Mucosa of descending colon (tissue), 3 donors: ENCODE data around the gene ARL4A. TPM values are rescaled to one million over a fixed set of nuclear protein-coding genes. Genes with fewer than 3 reads are reported as not detected.

Source experiments
- ATAC-seq: fragments of 200-7000 bp; cut with Tn5 transposase; one replicate; pipeline ENCODE4 v1.9.1; 2020; ENCODE audit warnings: mild to moderate bottlenecking, moderate library complexity
- DNase-seq, 3 donors: peaks; one replicate each; pipeline ENCODE4 v3.0.0-alpha.2; 2020
- H3K36me3 ChIP-seq: fragments of 200-600 bp; one replicate; pipeline ENCODE4 v1.8.0; 2021; ENCODE audit warnings: low read depth, mild to moderate bottlenecking
- H3K4me1 ChIP-seq: fragments of 200-600 bp; one replicate; pipeline ENCODE4 v1.8.0; 2021; ENCODE audit warnings: low read depth, mild to moderate bottlenecking
- H3K4me3 ChIP-seq: fragments of 200-600 bp; one replicate; pipeline ENCODE4 v1.8.0; 2021; ENCODE audit warnings: mild to moderate bottlenecking
- H3K9me3 ChIP-seq: fragments of 200-600 bp; one replicate; pipeline ENCODE4 v1.8.0; 2021; ENCODE audit warnings: mild to moderate bottlenecking
- intact Hi-C, 2 donors: fragments of 100-400 bp; cut with DNase I in 1 of 2; cut with micrococcal nuclease in 1 of 2; formaldehyde crosslinking; loops; one replicate each; pipeline versions ENCODE4 v1.11.0 to v1.11.1; 2022; cut with DNase I, micrococcal nuclease
- total RNA-seq, 3 donors: library from RNA; stranded (reverse); fragmentation: NEBNext Ultra II Directional in 2 of 3; extraction: Animal tissue kit (Norgen Biotek cat#: 25700) in 2 of 3; gene quantifications; one replicate each; pipeline versions ENCODE4 v1.2.1 to v1.2.4, GENCODE V29; 2021 to 2023
- TF ChIP-seq, protein P1 (sequence below): fragments of 200-600 bp; IDR thresholded peaks from one replicate; pipeline ENCODE4 v1.8.0; 2022; ENCODE audit warnings: antibody characterized with exemption, mild to moderate bottlenecking
- donor health status: DM: no; HTN: no; CAD: no; lungs with moderate emphysema.
- donor health status: DM: no; HTN: no; CAD: no.
- donor health status: DM: no; HTN: yes; CAD: no.

Gene ARL4A
- total RNA-seq, 3 donors from 2014 or later, result 55.3 to 88.3 (median 73.4) TPM

DNA sequence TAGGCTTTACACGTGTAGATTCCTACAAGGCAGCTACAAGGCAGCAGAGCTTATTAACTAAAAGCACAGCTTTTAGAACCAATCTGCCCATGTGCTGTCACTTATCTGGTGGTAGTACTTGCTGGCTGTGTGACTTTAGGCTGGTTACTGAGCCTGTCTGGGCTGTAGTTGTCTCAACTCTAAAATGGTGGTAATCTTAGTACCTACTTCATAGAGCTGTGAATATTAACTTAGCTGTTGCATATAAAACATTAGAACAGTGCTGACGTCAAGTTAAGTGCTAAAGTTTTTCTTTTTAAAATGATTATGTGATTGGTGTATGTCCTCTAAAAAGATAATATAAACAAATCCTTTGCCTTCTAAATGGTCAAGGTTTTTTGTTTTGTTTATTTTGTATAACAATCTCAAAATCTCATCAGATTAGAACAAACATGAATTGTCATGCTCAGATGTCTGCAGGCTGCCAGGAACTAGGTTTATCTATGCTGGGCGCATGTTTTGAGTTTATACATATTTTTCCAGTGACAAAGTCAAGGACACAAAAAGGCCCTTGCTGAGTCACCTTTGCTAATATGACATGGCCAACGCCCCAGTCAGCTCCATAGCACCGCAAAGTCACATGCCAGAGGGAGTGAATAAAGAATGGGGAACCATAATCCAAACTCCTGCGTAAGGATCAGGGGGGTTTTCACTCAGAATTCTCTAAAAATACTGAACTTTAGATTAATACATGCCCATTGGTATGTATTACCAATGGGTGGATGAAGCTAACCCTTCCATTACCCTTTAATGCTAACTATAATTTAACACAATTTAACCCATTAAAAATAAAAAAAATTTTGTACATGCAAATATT is 39.8 kb upstream of the ARL4A start:
- H3K4me3 ChIP-seq, result no peak overlapping the region
- H3K9me3 ChIP-seq, result no peaks in the 10 kb centered on the region
- H3K36me3 ChIP-seq, result no peaks in the 10 kb centered on the region
- intact Hi-C loops, result no loop called here
- no peaks in the 10 kb centered on the region for H3K4me1 ChIP-seq
- ATAC-seq (peak; percentile 61), DNase-seq (peak in 1 of 3 donors; percentile 24)
- TF ChIP-seq, protein P1, sequence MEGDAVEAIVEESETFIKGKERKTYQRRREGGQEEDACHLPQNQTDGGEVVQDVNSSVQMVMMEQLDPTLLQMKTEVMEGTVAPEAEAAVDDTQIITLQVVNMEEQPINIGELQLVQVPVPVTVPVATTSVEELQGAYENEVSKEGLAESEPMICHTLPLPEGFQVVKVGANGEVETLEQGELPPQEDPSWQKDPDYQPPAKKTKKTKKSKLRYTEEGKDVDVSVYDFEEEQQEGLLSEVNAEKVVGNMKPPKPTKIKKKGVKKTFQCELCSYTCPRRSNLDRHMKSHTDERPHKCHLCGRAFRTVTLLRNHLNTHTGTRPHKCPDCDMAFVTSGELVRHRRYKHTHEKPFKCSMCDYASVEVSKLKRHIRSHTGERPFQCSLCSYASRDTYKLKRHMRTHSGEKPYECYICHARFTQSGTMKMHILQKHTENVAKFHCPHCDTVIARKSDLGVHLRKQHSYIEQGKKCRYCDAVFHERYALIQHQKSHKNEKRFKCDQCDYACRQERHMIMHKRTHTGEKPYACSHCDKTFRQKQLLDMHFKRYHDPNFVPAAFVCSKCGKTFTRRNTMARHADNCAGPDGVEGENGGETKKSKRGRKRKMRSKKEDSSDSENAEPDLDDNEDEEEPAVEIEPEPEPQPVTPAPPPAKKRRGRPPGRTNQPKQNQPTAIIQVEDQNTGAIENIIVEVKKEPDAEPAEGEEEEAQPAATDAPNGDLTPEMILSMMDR, result no peak

DNA sequence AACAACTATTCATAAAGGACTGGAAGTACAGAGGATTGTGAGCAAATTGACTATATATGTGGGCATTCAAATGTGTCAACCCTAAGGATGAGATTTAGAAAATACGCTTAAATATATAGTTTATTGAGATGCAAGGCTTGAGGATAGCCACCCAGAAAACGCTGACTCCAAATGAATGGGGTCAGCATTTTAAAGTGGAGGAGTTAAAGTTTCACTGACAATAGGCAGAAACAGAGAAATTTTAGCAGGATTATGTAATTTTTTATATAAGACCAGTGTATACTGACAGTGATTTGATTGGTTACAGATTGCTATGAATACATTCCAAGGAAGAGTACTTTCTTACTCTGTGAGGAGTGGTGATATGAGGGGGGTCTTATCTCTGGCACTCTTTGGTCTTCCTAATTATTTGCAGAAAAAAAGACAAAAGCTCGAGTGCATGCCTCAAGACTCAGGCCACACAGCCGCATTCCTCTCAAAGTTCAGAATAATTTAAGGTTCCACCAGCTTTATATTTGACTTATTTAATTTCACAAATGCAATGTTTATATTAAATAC is 38.6 kb upstream of the ARL4A start:
- intact Hi-C loops, result no loop called here
- no peak for ATAC-seq
- TF ChIP-seq, protein P1, result no peak
- Histone ChIP-seq H3K4me3 (no peak overlapping the region), H3K9me3 (no peaks in the 10 kb centered on the region), H3K4me1 (no peaks in the 10 kb centered on the region), H3K36me3 (no peaks in the 10 kb centered on the region)
- DNase-seq, result no peak

DNA sequence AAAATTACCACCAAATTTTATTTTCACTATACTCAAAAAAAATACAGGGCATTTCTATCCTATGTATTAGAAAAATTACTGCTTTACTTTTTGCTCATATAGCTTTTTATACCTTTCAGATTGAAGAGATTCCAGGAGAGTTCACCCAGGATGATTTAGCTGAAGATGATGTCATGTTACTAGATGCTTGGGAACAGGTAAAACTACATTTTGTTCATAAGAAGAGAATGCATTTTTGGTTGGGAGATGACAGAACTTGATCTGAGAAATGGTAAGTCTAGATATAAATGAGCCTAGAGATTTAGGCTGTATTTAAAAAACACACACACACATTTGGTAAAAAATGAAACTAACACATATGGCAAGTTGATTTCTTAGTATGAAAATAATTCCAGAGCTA is 38.1 kb upstream of the ARL4A start:
- Histone ChIP-seq H3K4me1 (no peaks in the 10 kb centered on the region), H3K4me3 (no peak overlapping the region), H3K36me3 (no peaks in the 10 kb centered on the region), H3K9me3 (no peaks in the 10 kb centered on the region)
- DNase-seq (no peak), ATAC-seq (no peak)
- intact Hi-C loops, result no loop called here
- TF ChIP-seq, protein P1, result no peak

DNA sequence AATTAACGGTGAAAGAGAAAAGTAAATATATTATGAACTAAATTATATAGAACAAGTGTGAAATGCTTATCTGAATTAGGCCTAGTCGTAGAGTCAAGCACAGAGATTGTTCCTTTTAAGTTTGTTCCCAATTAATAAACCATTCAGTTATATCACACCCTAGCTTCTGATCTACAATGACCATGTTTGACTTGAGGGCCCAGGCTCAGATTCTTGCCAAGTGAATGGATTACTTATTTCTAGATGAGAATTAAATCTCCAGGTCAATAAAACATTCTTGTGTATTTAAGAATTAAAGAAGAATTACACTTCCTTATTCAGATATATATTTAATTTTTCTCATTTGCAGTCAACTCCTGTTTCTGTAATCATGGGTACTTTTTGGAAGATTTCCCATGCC is 37.4 kb upstream of the ARL4A start:
- ATAC-seq (peak; percentile 62), DNase-seq (no peak)
- Histone ChIP-seq H3K36me3 (no peaks in the 10 kb centered on the region), H3K9me3 (no peaks in the 10 kb centered on the region), H3K4me1 (no peaks in the 10 kb centered on the region), H3K4me3 (no peak overlapping the region)
- intact Hi-C loops, result no loop called here
- TF ChIP-seq, protein P1, result no peak

DNA sequence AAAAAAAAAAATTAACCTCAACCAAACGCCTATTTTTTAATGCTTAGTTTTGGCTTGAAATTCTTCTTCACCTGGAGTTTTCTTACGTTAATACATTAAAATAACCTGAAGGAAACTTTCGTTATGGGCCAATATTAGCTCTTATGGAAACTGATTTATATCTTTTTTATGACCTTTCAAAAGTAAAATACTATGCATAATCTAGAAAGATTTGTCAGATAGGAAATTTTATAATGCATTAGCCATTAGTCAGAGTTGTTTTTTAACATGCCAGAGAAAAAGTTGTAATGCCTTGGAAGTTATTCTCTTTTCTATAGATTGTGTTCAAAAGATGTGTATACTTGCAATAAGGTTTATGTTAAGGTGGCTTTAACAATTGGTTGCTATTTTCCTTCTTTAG is 34.3 kb upstream of the ARL4A start:
- H3K4me3 ChIP-seq, result no peak overlapping the region
- H3K4me1 ChIP-seq, result no peaks in the 10 kb centered on the region
- no peaks in the 10 kb centered on the region for H3K9me3 ChIP-seq
- TF ChIP-seq, protein P1, result no peak
- DNase-seq, result no peak
- ATAC-seq, result no peak
- no peaks in the 10 kb centered on the region for H3K36me3 ChIP-seq
- intact Hi-C loops, result no loop called here
